Activated CD8-positive, alpha-beta T cell treated with anti-CD3 and anti-CD28 coated beads for 36 hours (primary cell): ENCODE measurements around the gene MAP7D3. TPM values are rescaled to one million over a fixed set of nuclear protein-coding genes. Genes with fewer than 3 reads are reported as not detected.

Experiments used
- ATAC-seq: fragments of 200-7000 bp; cut with Tn5 transposase; one replicate; pipeline ENCODE4 v1.10.0; 2021; ENCODE audit warnings: mild to moderate bottlenecking, moderate library complexity
- CTCF ChIA-PET: fragments of 350-600 bp; sonication (Branson Sonifier 250); formaldehyde crosslinking; loops from one replicate; lab custom pipeline; 2021; ENCODE audit warnings: antibody characterized with exemption; lab: Charles Lee
- POLR2A ChIA-PET: fragments of 350-600 bp; sonication (Branson Sonifier 250); formaldehyde crosslinking; loops from one replicate; lab custom pipeline; 2021; ENCODE audit warnings: antibody characterized with exemption; lab: Charles Lee
- DNase-seq: peaks from one replicate; pipeline ENCODE4 v3.0.0-alpha.2; 2020
- H3K27ac Mint-ChIP-seq: one replicate; pipeline ENCODE4 v1.8.0; 2021; ENCODE audit warnings: mild to moderate bottlenecking, mixed read lengths
- H3K27me3 Mint-ChIP-seq: one replicate; pipeline ENCODE4 v1.8.0; 2021; ENCODE audit warnings: mixed read lengths
- H3K36me3 Mint-ChIP-seq: one replicate; pipeline ENCODE4 v1.8.0; 2021; ENCODE audit warnings: low read depth, mixed read lengths
- H3K4me1 Mint-ChIP-seq: one replicate; pipeline ENCODE4 v1.8.0; 2021; ENCODE audit warnings: low read depth, mixed read lengths
- H3K4me3 Mint-ChIP-seq: one replicate; pipeline ENCODE4 v1.8.0; 2021; ENCODE audit warnings: mild to moderate bottlenecking, moderate library complexity, mixed read lengths
- H3K9me3 Mint-ChIP-seq: one replicate; pipeline ENCODE4 v1.8.0; 2021; ENCODE audit warnings: mixed read lengths
- CTCF ChIP-seq: fragments of 200-600 bp; IDR thresholded peaks from one replicate; pipeline ENCODE4 v1.8.0; 2022; ENCODE audit warnings: antibody characterized with exemption, mild to moderate bottlenecking
- intact Hi-C: fragments of 100-400 bp; cut with micrococcal nuclease; formaldehyde crosslinking; loops from one replicate; pipeline ENCODE4 v1.10.0; 2022
- total RNA-seq, 2 experiments: library from RNA; stranded (reverse); gene quantifications; one replicate each; pipeline ENCODE4 v1.2.3, GENCODE V29; 2021

The MAP7D3 gene
- total RNA-seq, 2 experiments from 2014 or later = 13.4 to 14.2 TPM

DNA sequence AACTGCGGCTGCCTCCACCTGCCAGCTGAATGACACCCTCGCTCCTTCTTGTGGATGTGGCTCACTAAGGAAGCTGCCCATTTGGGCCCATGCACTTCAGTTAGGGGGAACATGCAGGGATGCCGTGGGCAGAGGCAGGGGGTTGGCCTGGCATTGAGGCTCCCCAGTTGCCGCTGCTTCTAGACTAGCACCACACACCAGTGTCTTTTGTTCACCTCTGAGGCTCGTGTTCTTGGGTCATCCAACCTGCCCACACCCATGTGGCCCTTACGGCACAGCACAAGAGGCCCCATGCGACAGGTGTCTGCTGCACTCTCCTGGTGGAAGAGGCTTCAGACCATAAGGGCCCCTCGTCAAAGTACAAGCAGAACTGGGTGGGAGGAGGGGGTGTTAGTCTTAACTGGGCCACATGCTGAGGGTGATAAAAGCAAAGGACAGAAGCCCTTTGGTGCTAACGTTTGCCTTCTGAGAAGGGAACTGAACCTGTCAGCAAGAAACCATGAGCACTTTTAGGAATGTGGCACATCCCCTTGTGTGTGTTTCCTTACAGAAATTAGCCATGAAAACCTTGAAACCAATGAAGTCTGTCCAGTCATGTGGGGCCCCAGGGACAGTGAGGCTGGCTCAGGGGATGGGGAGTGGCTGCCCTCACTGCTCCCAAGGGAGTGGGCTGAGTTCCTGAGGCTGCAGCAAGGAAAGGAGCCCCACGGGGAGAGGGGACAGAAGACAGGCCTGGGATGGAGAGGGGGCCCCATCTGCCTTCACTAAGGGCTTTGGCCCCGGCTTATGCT, 39.2 kb downstream of the MAP7D3 start:
- Mint-ChIP-seq H3K9me3 (no peaks in the 10 kb centered on the region), H3K4me3 (no peak overlapping the region), H3K4me1 (no peaks in the 10 kb centered on the region), H3K27me3 (no peaks in the 10 kb centered on the region), H3K27ac (no peak overlapping the region), H3K36me3 (peaks cover 3% of the 10 kb centered on the region)
- ChIA-PET CTCF (interaction anchor here (3.1 kb wide), 1 partner anchor 184 kb away, joined by 15 read pairs; no protein-coding TSS in a partner anchor), POLR2A (no interaction called here)
- DNase-seq (no peak), ATAC-seq (no peak)
- no peak for TF ChIP-seq CTCF
- intact Hi-C loops = loop anchor here (10.0 kb wide), 1 partner anchor 187 kb away; no protein-coding TSS in a partner anchor

- TF ChIP-seq CTCF = no peak
- H3K36me3 Mint-ChIP-seq = peaks cover 3% of the 10 kb centered on the region
- CTCF ChIA-PET = interaction anchor here (3.1 to 3.4 kb wide), 2 partner anchors 47 to 183 kb away, joined by 14 to 15 read pairs; no protein-coding TSS in a partner anchor
Measured at GRCh38 chrX:136210806-136211205, 40.4 kb downstream of the MAP7D3 start.

GRCh38 chrX:136210243-136210642, 41.0 kb downstream of the MAP7D3 start:
- CTCF ChIA-PET = interaction anchor here (1.4 to 3.4 kb wide), 4 partner anchors 12 to 184 kb away, joined by 4 to 15 read pairs (median 10); no protein-coding TSS in a partner anchor
- Mint-ChIP-seq H3K4me3 (no peak overlapping the region), H3K9me3 (no peaks in the 10 kb centered on the region), H3K27ac (no peak overlapping the region), H3K4me1 (peaks cover 3% of the 10 kb centered on the region), H3K27me3 (no peaks in the 10 kb centered on the region), H3K36me3 (peaks cover 3% of the 10 kb centered on the region)
- no peak for TF ChIP-seq CTCF
- POLR2A ChIA-PET = no interaction called here
- no peak for ATAC-seq
- DNase-seq = no peak
- intact Hi-C loops = loop anchor here (10.0 kb wide), 1 partner anchor 185 kb away; no protein-coding TSS in a partner anchor

More at GRCh38 chrX:136210806-136211205, 40.4 kb downstream of the MAP7D3 start:
- POLR2A ChIA-PET = no interaction called here
- intact Hi-C loops = loop anchor here (10.0 kb wide), 1 partner anchor 186 kb away; no protein-coding TSS in a partner anchor
- peaks cover 1% of the 10 kb centered on the region for H3K4me1 Mint-ChIP-seq
- no peaks in the 10 kb centered on the region for H3K9me3 Mint-ChIP-seq
- DNase-seq (no peak), ATAC-seq (no peak)
- H3K4me3 Mint-ChIP-seq = no peak overlapping the region
- no peaks in the 10 kb centered on the region for H3K27me3 Mint-ChIP-seq
- no peak overlapping the region for H3K27ac Mint-ChIP-seq

- ChIA-PET CTCF (interaction anchor here (1.0 to 3.4 kb wide), 6 partner anchors 12 to 184 kb away, joined by 3 to 15 read pairs (median 4); no protein-coding TSS in a partner anchor), POLR2A (no interaction called here)
- intact Hi-C loops = loop anchor here (10.0 kb wide), 1 partner anchor 185 kb away; no protein-coding TSS in a partner anchor
- H3K4me1 Mint-ChIP-seq = peaks cover 7% of the 10 kb centered on the region
- no peak overlapping the region for H3K27ac Mint-ChIP-seq
- DNase-seq = no peak
- no peak for TF ChIP-seq CTCF
- ATAC-seq = no peak
- H3K36me3 Mint-ChIP-seq = peaks cover 3% of the 10 kb centered on the region
- no peak overlapping the region for H3K4me3 Mint-ChIP-seq
- no peaks in the 10 kb centered on the region for H3K27me3 Mint-ChIP-seq
- no peaks in the 10 kb centered on the region for H3K9me3 Mint-ChIP-seq
Measured at GRCh38 chrX:136209751-136210150, 41.4 kb downstream of the MAP7D3 start.
